HEK293 (cell line): ENCODE data around the gene SULT4A1.

Source experiments
- CTCF ChIA-PET: fragments of 350-600 bp; formaldehyde crosslinking; extraction: SDS; loops from one replicate; lab custom pipeline; 2021; ENCODE audit warnings: antibody characterized with exemption; lab: Yijun Ruan, JAX
- POLR2A ChIA-PET: fragments of 300-600 bp; formaldehyde crosslinking; extraction: SDS; loops from one replicate; lab custom pipeline; 2020; ENCODE audit warnings: antibody characterized with exemption, inconsistent platforms; lab: Yijun Ruan, JAX
- H3K27ac ChIP-seq: fragments of 200-500 bp; sonication (Bioruptor generic); 2 replicates; pipeline ENCODE4 v1.5.1; 2014; ENCODE audit warnings: low read depth, low read length, control low read depth, inconsistent platforms; ENCODE audit errors: extremely low read depth
- H3K36me3 ChIP-seq, 2 experiments: fragments of 200-500 bp in 1 of 2; sonication (Bioruptor generic) in 1 of 2; 1 replicate in 1 of 2; 2 replicates in 1 of 2; pipeline ENCODE4 v1.5.1; 2014 to 2017; ENCODE audit warnings: inconsistent platforms in 2 of 2, low read length in 2 of 2; ENCODE audit not compliant: control insufficient read depth in 2 of 2, insufficient read depth in 1 of 2
- H3K4me1 ChIP-seq: fragments of 200-500 bp; sonication (Bioruptor generic); 2 replicates; pipeline ENCODE4 v1.5.1; 2014; ENCODE audit warnings: mild to moderate bottlenecking, low read length, inconsistent platforms; ENCODE audit not compliant: control insufficient read depth, insufficient read depth
- H3K4me3 ChIP-seq: 2 replicates; pipeline ENCODE4 v1.5.1; 2011; ENCODE audit warnings: low read depth, mild to moderate bottlenecking, control low read depth, low read length, moderate library complexity
- H3K9me3 ChIP-seq: fragments of 200-500 bp; sonication (Bioruptor generic); 2 replicates; pipeline ENCODE4 v1.5.1; 2014; ENCODE audit warnings: low read depth, low read length, inconsistent platforms; ENCODE audit not compliant: control insufficient read depth, insufficient read depth
- EGR2 ChIP-seq: fragments of 450-650 bp; formaldehyde crosslinking; IDR thresholded peaks from 2 replicates; pipeline ENCODE4 v1.5.1; 2016; ENCODE audit warnings: low read depth, missing biosample characterization, missing genetic modification characterization
- RBAK ChIP-seq: fragments of 450-650 bp; formaldehyde crosslinking; IDR thresholded peaks from 2 replicates; pipeline ENCODE4 v1.5.1; 2016; ENCODE audit warnings: missing biosample characterization, missing genetic modification characterization
- ZBTB21 ChIP-seq: fragments of 450-650 bp; formaldehyde crosslinking; IDR thresholded peaks from 2 replicates; pipeline ENCODE4 v1.5.1; 2017; ENCODE audit warnings: missing biosample characterization, missing genetic modification characterization
- ZNF112 ChIP-seq: fragments of 450-650 bp; formaldehyde crosslinking; IDR thresholded peaks from 2 replicates; pipeline ENCODE4 v1.5.0; 2017; ENCODE audit warnings: missing biosample characterization, missing genetic modification characterization
- ZNF18 ChIP-seq: fragments of 450-650 bp; formaldehyde crosslinking; IDR thresholded peaks from 2 replicates; pipeline ENCODE4 v1.5.1; 2016; ENCODE audit warnings: missing biosample characterization, missing genetic modification characterization
- ZNF2 ChIP-seq: fragments of 450-650 bp; formaldehyde crosslinking; IDR thresholded peaks from 2 replicates; pipeline ENCODE4 v1.5.1; 2016; ENCODE audit warnings: missing biosample characterization, missing genetic modification characterization
- ZNF266 ChIP-seq: fragments of 450-650 bp; formaldehyde crosslinking; IDR thresholded peaks from 2 replicates; pipeline ENCODE4 v1.5.1; 2016; ENCODE audit warnings: missing biosample characterization, missing genetic modification characterization, low read depth
- ZNF280C ChIP-seq: fragments of 450-650 bp; formaldehyde crosslinking; IDR thresholded peaks from 2 replicates; pipeline ENCODE4 v1.5.1; 2016; ENCODE audit warnings: missing biosample characterization, missing genetic modification characterization
- ZNF341 ChIP-seq: fragments of 450-650 bp; formaldehyde crosslinking; IDR thresholded peaks from 2 replicates; pipeline ENCODE4; 2016; ENCODE audit warnings: low read depth, missing biosample characterization, missing genetic modification characterization
- ZNF354C ChIP-seq: fragments of 450-650 bp; formaldehyde crosslinking; IDR thresholded peaks from 2 replicates; pipeline ENCODE4 v1.5.1; 2016; ENCODE audit warnings: missing biosample characterization, missing genetic modification characterization, low read depth, borderline replicate concordance
- ZNF366 ChIP-seq: fragments of 450-650 bp; formaldehyde crosslinking; conservative IDR thresholded peaks from 2 replicates; pipeline ENCODE4 v1.5.1; 2016; ENCODE audit warnings: missing biosample characterization, missing genetic modification characterization
- ZNF513 ChIP-seq: fragments of 450-650 bp; IDR thresholded peaks from 2 replicates; pipeline ENCODE4 v1.5.1; 2018; ENCODE audit warnings: missing biosample characterization, missing genetic modification characterization
- ZNF529 ChIP-seq: fragments of 450-650 bp; formaldehyde crosslinking; IDR thresholded peaks from 2 replicates; pipeline ENCODE4 v1.5.1; 2017; ENCODE audit warnings: missing genetic modification characterization, missing biosample characterization; ENCODE audit not compliant: insufficient replicate concordance
- ZSCAN23 ChIP-seq: fragments of 450-650 bp; formaldehyde crosslinking; IDR thresholded peaks from 2 replicates; pipeline ENCODE4 v1.5.1; 2016; ENCODE audit warnings: missing biosample characterization, missing genetic modification characterization
- ZSCAN5A ChIP-seq: fragments of 450-650 bp; formaldehyde crosslinking; IDR thresholded peaks from 2 replicates; pipeline ENCODE4 v1.5.1; 2016; ENCODE audit warnings: missing biosample characterization, missing genetic modification characterization

Gene SULT4A1

GRCh38 chr22:43818981-43819380 is 43.3 kb downstream of the SULT4A1 start (continued):
- TF ChIP-seq ZSCAN5A (tag by site-specific recombination) (no peak), ZSCAN23 (tag by site-specific recombination) (no peak), ZNF529 (no peak)
- TF ChIP-seq, all 188 proteins: peak for 0

- Histone ChIP-seq H3K27ac (no peak overlapping the region), H3K9me3 (no peaks in the 10 kb centered on the region), H3K36me3 (peaks cover 0 to 12% of the 10 kb centered on the region in 2 experiments; a peak in 2 of 3 replicates), H3K4me1 (peaks cover 3% of the 10 kb centered on the region; the same call in 1 of the 2 replicates), H3K4me3 (no peak overlapping the region)
- no peak for TF ChIP-seq ZBTB21 (tag by site-specific recombination)
- TF ChIP-seq ZNF266 (tag by site-specific recombination), result no peak
- CTCF ChIA-PET, result interaction anchor here (0.6 kb wide), 1 partner anchor 141 kb away, joined by 5 read pairs; no protein-coding TSS in a partner anchor
- POLR2A ChIA-PET, result no interaction called here
Measured at GRCh38 chr22:43817402-43817801, 44.9 kb downstream of the SULT4A1 start.

- Histone ChIP-seq H3K36me3 (peaks cover 0 to 12% of the 10 kb centered on the region in 2 experiments; a peak in 2 of 3 replicates), H3K4me3 (no peak overlapping the region), H3K9me3 (no peaks in the 10 kb centered on the region), H3K4me1 (peaks cover 3% of the 10 kb centered on the region; the same call in 1 of the 2 replicates), H3K27ac (no peak overlapping the region)
- CTCF ChIA-PET, result no interaction called here
- POLR2A ChIA-PET, result interaction anchor here (0.7 kb wide), 1 partner anchor 40 kb away, joined by 5 read pairs; no protein-coding TSS in a partner anchor
- no peak for TF ChIP-seq ZNF112 (tag by site-specific recombination)
- no peak for TF ChIP-seq ZNF366 (tag by site-specific recombination)
- TF ChIP-seq ZNF354C (tag by site-specific recombination), result no peak
- TF ChIP-seq ZNF513, result no peak
- TF ChIP-seq ZNF2 (tag by site-specific recombination), result no peak
Measured at GRCh38 chr22:43814264-43814663, 48.0 kb downstream of the SULT4A1 start.

GRCh38 chr22:43812890-43813289 is 49.4 kb downstream of the SULT4A1 start:
- H3K9me3 ChIP-seq, result no peaks in the 10 kb centered on the region
- ChIA-PET POLR2A (interaction anchor here (0.7 to 1.8 kb wide), 3 partner anchors 9 to 70 kb away, joined by 3 to 8 read pairs (median 4); no protein-coding TSS in a partner anchor), CTCF (interaction anchor here (0.7 to 1.4 kb wide), 4 partner anchors 9 to 581 kb away, joined by 3 to 5 read pairs (median 4); no protein-coding TSS in a partner anchor)
- TF ChIP-seq ZNF2 (tag by site-specific recombination), result no peak
- TF ChIP-seq ZNF341 (tag by site-specific recombination), result no peak
- TF ChIP-seq EGR2, result no peak
- no peak for TF ChIP-seq RBAK (tag by site-specific recombination)
- TF ChIP-seq ZNF18 (tag by site-specific recombination), result no peak
- no peak for TF ChIP-seq ZNF280C (tag by site-specific recombination)
- H3K4me3 ChIP-seq, result peak overlapping the region; percentile 78
- peaks cover 0 to 12% of the 10 kb centered on the region in 2 experiments; a peak in 2 of 3 replicates for H3K36me3 ChIP-seq
- peak overlapping the region; percentile 80; the same call in 1 of the 2 replicates for H3K27ac ChIP-seq
- peaks cover 3% of the 10 kb centered on the region; the same call in 1 of the 2 replicates for H3K4me1 ChIP-seq
